ENCODE results near the gene RYR2.

GRCh38 chr1:237774246-237774645 is 732.3 kb downstream of the RYR2 start:
- TF ChIP-seq CTCF (IDR thresholded peaks at IDR 0.05) (no peak), POLR2A (IDR thresholded peaks at IDR 0.05) (no peak)

Data from heart left ventricle (tissue), 13 donors.